Retinal pigment epithelial cell (primary cell): Measurements from ENCODE around the gene AJAP1.

Experiments used
- DNase-seq: peaks from one replicate; pipeline ENCODE4 v3.0.0-alpha.2; 2010; ENCODE audit warnings: low read depth
- H3K4me3 ChIP-seq: 2 replicates; pipeline ENCODE4 v1.5.1; 2011; ENCODE audit warnings: mild to moderate bottlenecking, low read length, control low read depth, moderate library complexity
- CTCF ChIP-seq: conservative IDR thresholded peaks from 2 replicates; pipeline ENCODE4 v1.5.1; 2011; ENCODE audit warnings: low read depth, low read length, control low read depth, inconsistent platforms

Gene AJAP1

GRCh38 chr1:4653796-4654725 is at the start of gene AJAP1:
Gene AJAP1, plus strand, starts transcription at chr1:4654609. Its CDS starts 817 bp downstream, at chr1:4655426.
- no peak for TF ChIP-seq CTCF
- DNase-seq, result no peak
- H3K4me3 ChIP-seq, result peak within 1 kb of the TSS; percentile 17

GRCh38 chr1:4605158-4605557 is 49.3 kb upstream of the AJAP1 start:
- no peak for DNase-seq
- no peak for TF ChIP-seq CTCF
- no peak overlapping the region for H3K4me3 ChIP-seq

GRCh38 chr1:4611563-4612341 is 42.7 kb upstream of the AJAP1 start:
- no peak for DNase-seq
- no peak for TF ChIP-seq CTCF
- no peak overlapping the region for H3K4me3 ChIP-seq

- TF ChIP-seq CTCF, result no peak
- DNase-seq, result no peak
- H3K4me3 ChIP-seq, result no peak overlapping the region
Observed at GRCh38 chr1:4612991-4613390, 41.4 kb upstream of the AJAP1 start.

GRCh38 chr1:4613606-4614370 is 40.6 kb upstream of the AJAP1 start:
- DNase-seq, result no peak
- no peak for TF ChIP-seq CTCF
- H3K4me3 ChIP-seq, result no peak overlapping the region

- no peak for DNase-seq
- no peak for TF ChIP-seq CTCF
- H3K4me3 ChIP-seq, result no peak overlapping the region
Observed at GRCh38 chr1:4614371-4615137, 39.9 kb upstream of the AJAP1 start.
